KG1 (cell line): ENCODE data around the gene POU6F2.

Experiments
- DNase-seq: peaks from one replicate; lab custom pipeline; 2025; lab: John Stamatoyannopoulos, UW

POU6F2 gene

GRCh38 chr7:39404907-39405306 is 427.2 kb downstream of the POU6F2 start:
- no peak for DNase-seq

DNA sequence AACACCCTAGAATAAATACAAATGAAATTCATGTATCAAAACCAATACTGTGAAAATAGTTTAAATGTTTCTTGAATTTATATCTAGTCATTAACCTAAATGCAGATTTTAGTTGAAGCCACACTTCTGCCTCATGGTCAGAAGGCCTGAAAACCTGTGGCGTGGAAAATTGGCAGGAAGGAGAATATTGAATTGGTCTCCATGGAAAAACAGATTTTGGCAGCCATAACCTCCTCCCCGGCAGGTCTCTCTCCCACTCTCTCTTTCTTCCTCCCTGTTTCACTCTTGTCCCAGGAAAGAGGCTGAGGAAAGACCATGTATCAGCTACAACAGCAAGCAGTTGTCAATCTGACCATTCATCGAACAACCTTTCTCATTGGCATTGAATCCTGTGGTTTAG is 427.9 kb downstream of the POU6F2 start:
- DNase-seq, result no peak

GRCh38 chr7:39406467-39406866 is 428.8 kb downstream of the POU6F2 start:
- no peak for DNase-seq

GRCh38 chr7:39407137-39407536 is 429.4 kb downstream of the POU6F2 start:
- DNase-seq, result no peak

DNA sequence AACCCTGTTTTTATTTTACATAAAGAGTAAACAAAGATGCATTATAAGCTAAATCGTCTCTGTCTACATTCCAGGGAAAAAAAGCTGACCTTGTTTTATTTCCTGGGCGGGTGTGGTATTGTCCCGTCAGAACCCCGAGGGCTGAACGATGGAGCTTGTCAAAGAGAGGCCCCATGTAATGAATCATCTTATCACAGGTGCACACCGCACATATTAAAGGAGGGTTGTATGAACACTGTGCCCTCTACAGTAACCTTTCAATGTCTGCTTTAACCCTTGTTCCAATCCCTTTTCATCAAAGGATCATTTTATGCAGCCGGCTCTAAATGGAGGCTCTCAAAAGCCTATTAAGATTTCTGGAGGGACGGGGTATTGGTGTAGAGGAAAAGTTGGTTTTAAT is 430.0 kb downstream of the POU6F2 start:
- DNase-seq, result no peak

DNA sequence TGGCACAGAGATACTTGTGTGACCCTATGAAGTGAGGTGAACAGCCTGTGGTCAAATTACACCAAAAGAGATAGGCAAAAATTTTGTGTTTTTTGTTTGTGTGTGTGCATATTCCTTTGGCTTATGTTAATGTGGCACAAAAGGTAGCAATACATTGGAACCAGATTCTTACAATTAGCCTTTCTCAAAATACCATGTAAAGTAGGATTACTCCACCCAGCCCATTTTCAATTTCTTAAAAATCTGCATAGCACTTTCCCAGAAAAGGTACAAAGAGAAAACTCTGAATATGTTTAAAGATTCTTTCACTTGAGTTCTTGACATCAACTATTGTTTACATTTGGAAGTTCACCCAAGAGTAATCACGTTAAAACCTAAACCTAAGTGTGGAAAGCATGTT is 431.2 kb downstream of the POU6F2 start:
- no peak for DNase-seq

GRCh38 chr7:39410582-39410981 is 432.9 kb downstream of the POU6F2 start:
- no peak for DNase-seq

- DNase-seq, result no peak
These were observed 436.0 kb downstream of the POU6F2 start for GRCh38 chr7:39413636-39414223.

GRCh38 chr7:39414224-39415035 is 436.7 kb downstream of the POU6F2 start:
- DNase-seq, result no peak

GRCh38 chr7:39415091-39415787 is 437.5 kb downstream of the POU6F2 start:
- DNase-seq, result no peak

GRCh38 chr7:39416866-39417265 is 439.2 kb downstream of the POU6F2 start:
- no peak for DNase-seq

DNA sequence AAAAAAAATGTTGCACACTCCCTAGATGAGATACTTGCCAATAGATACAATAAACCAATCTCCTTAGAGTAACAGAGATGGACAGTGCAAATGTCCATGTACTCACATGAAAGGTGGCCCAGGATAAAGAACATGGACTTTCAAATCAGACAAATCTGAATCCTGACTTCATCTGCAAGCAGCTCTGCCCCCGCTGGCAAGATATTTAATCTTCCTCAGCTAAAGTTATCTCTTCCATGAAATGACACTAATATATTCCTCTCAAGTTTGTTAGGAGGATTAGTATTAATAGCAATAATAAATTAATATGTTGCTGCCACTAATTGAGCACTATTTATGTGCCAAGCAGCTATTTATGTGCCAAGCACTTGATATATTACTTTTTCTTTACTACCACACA is 439.9 kb downstream of the POU6F2 start:
- no peak for DNase-seq

DNA sequence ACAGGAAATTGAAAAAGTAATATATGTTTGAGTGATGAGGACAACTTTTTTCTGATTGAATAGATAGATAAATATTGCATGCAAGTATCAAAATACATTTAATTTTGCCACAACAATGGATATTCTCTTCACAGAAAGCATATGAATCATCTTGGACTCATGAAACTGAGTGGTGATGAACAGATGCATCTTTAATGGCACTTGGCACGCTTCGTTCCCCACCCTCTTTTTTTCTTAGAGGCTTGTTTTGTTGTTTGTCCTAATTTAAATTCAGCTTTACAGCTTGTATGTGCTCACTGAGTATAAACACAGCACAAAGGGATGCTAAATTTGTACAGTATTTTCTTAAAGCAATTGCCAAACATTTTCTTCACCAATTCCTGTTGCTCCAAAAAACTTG is 443.5 kb downstream of the POU6F2 start:
- DNase-seq, result no peak

DNA sequence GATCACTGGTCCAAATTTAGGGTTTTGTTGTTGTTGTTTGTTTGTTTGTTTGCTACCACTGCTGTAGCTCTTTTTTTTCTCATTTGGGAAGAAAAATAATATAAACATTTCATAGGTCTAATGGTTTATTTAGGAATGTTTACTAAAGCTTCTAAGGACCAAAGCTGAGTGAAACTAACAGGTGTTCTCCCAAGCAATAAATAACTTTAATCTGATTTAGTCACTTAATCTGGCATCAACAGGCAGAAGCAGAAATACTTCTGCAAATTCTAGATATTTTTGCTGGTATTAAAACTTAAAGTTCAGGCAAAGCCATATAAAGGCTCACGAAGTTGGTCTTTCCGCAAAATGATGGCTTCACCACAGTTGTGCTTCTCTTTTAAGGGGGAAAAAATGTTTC is 444.0 kb downstream of the POU6F2 start:
- no peak for DNase-seq

DNA sequence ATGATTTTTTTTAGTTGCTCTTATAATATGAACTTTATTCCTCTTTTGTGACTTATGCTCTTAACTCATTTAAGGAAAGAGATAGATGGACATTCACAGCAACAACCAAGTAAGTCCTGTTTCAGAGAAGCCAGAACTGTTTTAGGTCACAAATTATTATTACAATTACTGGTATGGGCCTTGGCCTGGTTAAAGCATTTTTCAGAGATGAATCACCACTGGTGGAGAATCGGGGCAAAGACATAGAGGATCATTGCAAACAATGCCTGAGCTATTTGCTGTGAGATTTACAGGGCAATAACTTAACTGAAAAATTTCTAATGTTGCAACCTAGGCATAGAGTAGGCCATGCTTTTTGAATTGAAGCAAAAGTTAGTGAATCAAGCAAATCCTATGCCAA is 450.5 kb downstream of the POU6F2 start:
- no peak for DNase-seq

DNA sequence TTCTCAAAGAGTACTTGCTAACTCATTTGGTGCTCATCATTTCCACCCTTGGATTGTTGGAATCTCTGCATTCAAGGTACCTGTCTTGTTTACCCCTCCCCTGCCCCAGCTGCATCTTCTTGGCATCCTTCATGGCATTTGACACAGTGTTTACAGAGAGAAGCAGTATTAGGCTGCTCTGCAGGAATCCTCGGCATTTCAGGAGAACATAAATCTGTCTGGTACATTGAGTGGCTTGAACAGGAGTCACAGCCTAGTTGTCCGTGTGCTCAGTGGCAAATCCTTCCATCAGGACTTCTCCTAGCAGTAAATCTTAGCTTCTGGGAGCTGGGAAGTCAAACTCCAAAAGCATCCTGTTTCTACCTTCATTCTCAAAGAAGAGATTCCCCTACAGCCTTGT is 451.7 kb downstream of the POU6F2 start:
- no peak for DNase-seq

DNA sequence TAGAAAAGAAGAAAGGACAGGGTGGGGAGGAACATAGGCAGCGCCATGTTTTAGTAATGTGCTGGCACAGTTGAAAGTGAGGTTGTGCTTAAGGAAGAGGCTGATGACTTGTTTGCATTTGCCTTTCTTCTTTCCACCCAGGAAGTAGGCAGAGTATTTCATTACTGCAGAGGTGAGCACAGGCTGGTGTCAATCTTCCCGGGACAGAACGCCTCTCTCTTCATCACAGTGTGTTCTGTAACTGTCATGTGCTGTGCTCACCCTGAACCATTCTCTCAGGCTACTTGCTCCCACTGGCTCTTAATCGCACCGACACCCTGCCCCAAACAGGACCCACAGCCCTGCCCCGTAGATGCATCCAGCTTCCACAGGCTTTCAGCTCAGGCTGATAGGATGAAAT is 452.7 kb downstream of the POU6F2 start:
- no peak for DNase-seq

GRCh38 chr7:39430909-39431641 is 453.4 kb downstream of the POU6F2 start:
- DNase-seq, result no peak

GRCh38 chr7:39432368-39432767 is 454.7 kb downstream of the POU6F2 start:
- no peak for DNase-seq

DNA sequence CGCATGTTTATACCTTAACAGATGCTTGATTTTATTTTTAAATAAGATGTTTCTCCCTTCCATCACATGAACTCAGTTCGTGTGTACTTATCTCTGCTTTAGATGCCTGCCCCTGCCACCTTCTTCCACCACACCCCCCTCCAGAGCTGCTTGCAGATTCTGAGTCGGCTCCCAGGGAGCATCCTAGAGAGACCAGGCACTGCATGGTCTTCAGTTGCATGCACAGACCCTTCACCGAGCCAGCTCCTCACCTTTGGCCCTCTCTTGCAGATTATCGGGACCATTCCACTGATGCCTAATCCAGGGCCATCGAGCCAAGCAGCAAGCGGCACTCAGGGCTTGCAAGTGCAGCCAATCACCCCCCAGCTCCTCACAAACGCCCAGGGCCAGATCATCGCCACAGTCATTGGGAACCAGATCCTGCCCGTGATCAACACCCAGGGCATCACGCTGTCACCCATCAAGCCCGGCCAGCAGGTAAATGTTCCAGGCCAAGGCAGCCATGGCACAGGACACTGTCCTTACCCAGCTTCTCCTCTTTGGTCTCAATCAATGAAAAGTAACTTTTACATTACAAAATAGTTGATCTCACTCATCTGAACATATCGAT is 455.2 kb downstream of the POU6F2 start:
- DNase-seq, result no peak

- no peak for DNase-seq
These were observed 455.8 kb downstream of the POU6F2 start for GRCh38 chr7:39433550-39433949.

DNA sequence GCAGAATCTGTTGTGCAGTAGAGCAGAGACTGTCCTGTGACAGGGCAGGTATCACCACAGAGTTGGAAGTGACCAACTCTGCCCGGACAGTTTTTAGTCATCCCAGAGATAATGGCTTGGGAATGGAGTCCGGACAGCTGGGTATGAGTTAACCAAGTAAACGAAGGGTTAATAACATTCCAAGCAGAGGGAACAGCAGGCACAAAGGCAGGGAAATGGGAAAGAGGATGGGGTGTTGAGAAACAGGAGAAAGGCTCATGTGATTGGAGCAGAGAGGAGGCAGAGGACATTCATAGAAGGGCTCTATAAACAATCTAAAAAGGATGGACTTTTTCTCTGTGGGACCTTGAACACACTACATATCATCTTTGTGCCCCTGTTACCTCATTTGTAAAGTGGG is 456.3 kb downstream of the POU6F2 start:
- no peak for DNase-seq
